Activated CD4-positive, alpha-beta T cell treated with anti-CD3 and anti-CD28 coated beads for 36 hours (primary cell): ENCODE measurements around the gene ECHDC3. TPM values are rescaled to one million over a fixed set of nuclear protein-coding genes. Genes with fewer than 3 reads are reported as not detected.
"Not testable (repeated sequence)": the region's sequence is repeated elsewhere in the genome, so short reads cannot be mapped to it uniquely, and the experiment has no call there.

Experiments
- ATAC-seq: fragments of 200-7000 bp; cut with Tn5 transposase; one replicate; pipeline ENCODE4 v1.10.0; 2021; ENCODE audit warnings: mild to moderate bottlenecking, moderate library complexity
- CTCF ChIA-PET: fragments of 350-600 bp; sonication (Branson Sonifier 250); formaldehyde crosslinking; loops from one replicate; lab custom pipeline; 2021; ENCODE audit warnings: antibody characterized with exemption; lab: Charles Lee
- POLR2A ChIA-PET: fragments of 350-600 bp; sonication (Branson Sonifier 250); formaldehyde crosslinking; loops from one replicate; lab custom pipeline; 2021; ENCODE audit warnings: antibody characterized with exemption, inconsistent platforms; lab: Charles Lee
- DNase-seq: peaks from one replicate; pipeline ENCODE4 v3.0.0-alpha.2; 2020
- H3K27ac Mint-ChIP-seq: one replicate; pipeline ENCODE4 v1.8.0; 2021; ENCODE audit warnings: mixed read lengths
- H3K27me3 Mint-ChIP-seq: one replicate; pipeline ENCODE4 v1.8.0; 2021; ENCODE audit warnings: mixed read lengths
- H3K36me3 Mint-ChIP-seq: one replicate; pipeline ENCODE4 v1.8.0; 2021; ENCODE audit warnings: low read depth, mixed read lengths
- H3K4me1 Mint-ChIP-seq: one replicate; pipeline ENCODE4 v1.8.0; 2021; ENCODE audit warnings: mixed read lengths
- H3K4me3 Mint-ChIP-seq: one replicate; pipeline ENCODE4 v1.8.0; 2021; ENCODE audit warnings: mild to moderate bottlenecking, moderate library complexity, mixed read lengths
- H3K9me3 Mint-ChIP-seq: one replicate; pipeline ENCODE4 v1.8.0; 2021; ENCODE audit warnings: low read depth, mixed read lengths
- intact Hi-C, 2 experiments: fragments of 100-400 bp; cut with DNase I in 1 of 2; cut with micrococcal nuclease in 1 of 2; formaldehyde crosslinking; loops; one replicate each; pipeline versions ENCODE4 v1.14.2 to v1.15.1; 2022 to 2024; cut with DNase I, micrococcal nuclease
- total RNA-seq, 2 experiments: library from RNA; stranded (reverse); gene quantifications; one replicate each; pipeline ENCODE4 v1.2.3, GENCODE V29; 2021

The ECHDC3 gene
- total RNA-seq, 2 experiments from 2014 or later, result 3.5 to 3.8 TPM

DNA sequence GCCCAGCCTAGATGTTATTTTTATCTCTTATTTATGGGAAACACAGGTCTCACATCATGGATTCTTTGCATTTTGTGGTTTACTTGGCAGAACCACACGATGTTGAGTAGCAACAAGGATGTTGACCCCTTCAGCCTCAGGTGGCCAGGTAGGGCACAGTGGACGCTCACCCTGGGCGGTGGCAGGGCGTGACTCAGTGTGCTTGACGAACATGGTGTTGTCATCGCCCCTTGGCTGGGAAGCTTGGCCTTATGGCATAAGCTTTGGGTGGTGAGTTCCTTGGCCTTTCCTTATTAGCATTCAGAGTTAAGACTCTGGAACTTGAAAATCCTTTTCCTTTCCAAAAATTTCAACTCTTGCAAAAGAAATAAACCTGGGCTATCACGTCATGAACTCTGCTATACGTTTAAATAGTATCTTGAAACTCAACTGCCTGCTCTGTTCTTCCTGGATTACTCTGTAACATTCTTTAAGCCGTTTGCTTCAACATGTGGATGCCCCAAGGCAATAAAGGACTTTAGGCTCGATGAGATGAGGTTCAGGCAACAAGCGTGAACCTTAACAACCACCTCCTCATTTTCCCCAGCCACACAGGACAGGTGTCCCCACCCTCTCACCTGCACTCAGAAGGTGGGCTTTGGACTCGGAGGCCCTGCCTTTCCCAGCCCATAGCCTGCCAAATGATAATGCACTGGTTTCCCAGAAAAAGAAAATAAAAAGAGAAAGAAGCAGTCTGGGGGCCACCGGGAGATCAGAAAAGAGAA is 22.5 kb upstream of the ECHDC3 start:
- no peaks in the 10 kb centered on the region for H3K9me3 Mint-ChIP-seq
- no peak overlapping the region for H3K4me3 Mint-ChIP-seq
- peaks cover 16% of the 10 kb centered on the region for H3K4me1 Mint-ChIP-seq
- no peak overlapping the region for H3K27ac Mint-ChIP-seq
- H3K27me3 Mint-ChIP-seq, result peaks cover 32% of the 10 kb centered on the region
- ChIA-PET POLR2A (no interaction called here), CTCF (interaction anchor here (0.8 kb wide), 1 partner anchor 1933 kb away, joined by 3 read pairs; no protein-coding TSS in a partner anchor)
- DNase-seq (no peak), ATAC-seq (no peak)
- intact Hi-C loops, result no loop called here
- no peaks in the 10 kb centered on the region for H3K36me3 Mint-ChIP-seq

DNA sequence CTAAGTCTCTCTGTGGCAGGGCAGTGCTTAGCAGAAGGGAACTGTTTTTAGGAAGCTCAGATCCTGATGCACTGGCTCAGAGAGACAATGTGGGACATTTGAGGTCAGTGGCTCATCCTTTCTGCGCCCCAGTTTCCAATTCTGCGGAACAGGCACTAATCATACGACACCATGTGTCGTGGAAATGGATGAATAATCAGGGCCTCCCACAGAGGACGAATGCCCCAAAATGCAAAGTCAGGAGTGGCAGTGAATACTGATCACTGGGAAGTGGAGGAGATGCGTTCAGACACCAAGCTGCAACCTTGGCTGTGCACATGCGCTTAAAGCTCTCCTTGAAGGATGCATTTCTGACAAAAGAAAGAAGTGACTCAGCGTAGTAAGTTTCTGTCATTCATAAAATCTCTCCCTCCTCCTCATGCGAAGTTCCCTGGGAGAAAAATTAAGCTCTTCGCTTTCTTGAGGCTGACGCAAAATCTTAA is 21.9 kb upstream of the ECHDC3 start:
- Mint-ChIP-seq H3K27me3 (peaks cover 31% of the 10 kb centered on the region), H3K4me1 (peaks cover 17% of the 10 kb centered on the region)
- intact Hi-C loops, result no loop called here

DNA sequence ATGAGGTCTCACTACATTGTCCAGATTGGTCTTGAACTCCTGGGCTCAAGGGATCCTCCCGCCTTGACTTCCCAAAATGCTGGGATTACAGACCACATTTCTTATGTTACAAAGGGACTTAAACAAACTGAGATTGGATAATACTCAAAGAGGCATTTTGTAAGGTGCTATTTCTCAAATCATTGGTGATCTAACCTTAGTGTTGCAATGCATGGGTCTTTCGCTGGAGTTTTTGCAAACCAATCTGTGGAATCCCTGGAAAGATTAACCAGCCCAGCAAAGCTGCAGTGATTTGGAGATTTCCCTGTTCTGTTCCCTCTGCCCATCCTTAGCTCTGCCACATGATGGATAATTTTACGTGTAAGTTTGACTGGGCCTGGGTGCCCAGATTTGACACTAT is 20.4 kb upstream of the ECHDC3 start:
- intact Hi-C loops, result no loop called here
- Mint-ChIP-seq H3K4me1 (peaks cover 17% of the 10 kb centered on the region), H3K4me3 (no peak overlapping the region), H3K36me3 (no peaks in the 10 kb centered on the region), H3K27me3 (peaks cover 26% of the 10 kb centered on the region), H3K27ac (no peak overlapping the region), H3K9me3 (no peaks in the 10 kb centered on the region)
- no peak for DNase-seq
- CTCF ChIA-PET, result interaction anchor here (0.9 kb wide), 1 partner anchor 17 kb away, joined by 3 read pairs; no protein-coding TSS in a partner anchor
- POLR2A ChIA-PET, result no interaction called here
- ATAC-seq, result no peak

More for the DNA sequence above, 21.9 kb upstream of the ECHDC3 start:
- CTCF ChIA-PET, result interaction anchor here (0.9 kb wide), 1 partner anchor 206 kb away, joined by 3 read pairs; no protein-coding TSS in a partner anchor
- ATAC-seq (no peak), DNase-seq (no peak)
- Mint-ChIP-seq H3K27ac (no peak overlapping the region), H3K9me3 (no peaks in the 10 kb centered on the region), H3K36me3 (no peaks in the 10 kb centered on the region), H3K4me3 (no peak overlapping the region)
- POLR2A ChIA-PET, result no interaction called here

DNA sequence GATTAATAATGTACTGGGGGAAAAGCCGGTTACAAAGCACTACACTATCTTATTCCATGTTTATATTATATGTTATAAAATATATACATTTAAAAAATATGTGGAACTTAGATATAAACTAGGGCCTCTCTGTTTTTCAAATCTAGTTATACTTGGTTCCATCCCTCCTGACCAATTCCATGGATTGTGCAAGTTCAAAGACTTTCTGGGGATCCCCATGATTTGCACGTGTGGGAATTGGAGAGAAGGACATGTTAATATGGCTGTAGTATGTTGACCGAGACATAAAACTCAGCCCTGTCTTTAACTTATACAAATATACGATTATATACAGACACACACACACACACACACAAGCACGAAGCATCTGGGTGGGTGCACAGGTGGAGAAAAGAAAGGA is 18.8 kb upstream of the ECHDC3 start:
- intact Hi-C loops, result no loop called here
- no peak overlapping the region for H3K27ac Mint-ChIP-seq
- ChIA-PET POLR2A (no interaction called here), CTCF (interaction anchor here (0.6 kb wide), 1 partner anchor 248 kb away, joined by 4 read pairs; no protein-coding TSS in a partner anchor)
- H3K4me3 Mint-ChIP-seq, result no peak overlapping the region
- H3K27me3 Mint-ChIP-seq, result peaks cover 13% of the 10 kb centered on the region
- ATAC-seq (no peak), DNase-seq (no peak)
- H3K4me1 Mint-ChIP-seq, result peaks cover 8% of the 10 kb centered on the region
- peaks cover 5% of the 10 kb centered on the region for H3K9me3 Mint-ChIP-seq
- no peaks in the 10 kb centered on the region for H3K36me3 Mint-ChIP-seq

DNA sequence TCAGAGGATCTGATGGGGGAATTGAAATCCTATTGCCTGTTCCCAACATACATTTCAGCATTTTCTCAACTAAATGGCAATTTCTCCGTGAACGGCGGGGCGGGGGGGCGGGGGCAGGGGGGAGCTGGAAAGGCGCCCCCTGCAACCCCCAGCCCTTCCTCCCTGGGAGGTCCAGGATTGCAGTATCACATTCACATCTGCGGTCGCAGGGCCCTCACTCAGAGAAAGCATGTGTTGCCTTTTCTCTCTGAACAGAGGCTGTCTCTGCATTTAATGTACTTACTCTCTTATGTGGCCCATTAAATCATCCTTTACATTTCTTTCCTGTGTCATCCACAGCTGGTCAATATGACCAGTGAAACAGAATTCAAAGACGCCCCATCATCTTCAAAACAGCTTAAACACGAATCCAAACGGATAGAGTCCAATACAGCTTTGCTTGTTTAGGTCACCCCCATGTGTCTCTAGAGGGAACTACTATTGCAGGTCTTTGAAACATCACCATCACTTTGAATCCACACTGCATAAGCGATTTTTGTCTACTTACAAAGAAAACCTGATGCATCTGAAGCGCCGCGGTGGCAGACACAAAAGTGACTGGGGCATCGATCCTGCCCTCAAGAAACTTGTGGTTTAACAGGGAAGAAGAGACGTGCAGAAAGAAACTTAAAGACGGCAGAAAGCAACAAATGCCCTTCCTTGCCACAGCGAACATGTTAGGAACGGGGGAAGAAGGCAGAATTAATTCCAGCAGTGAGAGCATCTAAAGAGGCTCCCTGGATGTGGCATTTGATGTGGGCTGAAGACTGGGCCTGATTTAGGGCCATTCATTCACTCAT is 17.0 kb upstream of the ECHDC3 start:
- Mint-ChIP-seq H3K27me3 (peaks cover 13% of the 10 kb centered on the region), H3K4me3 (no peak overlapping the region), H3K9me3 (peaks cover 8% of the 10 kb centered on the region), H3K4me1 (peaks cover 5% of the 10 kb centered on the region), H3K27ac (no peak overlapping the region), H3K36me3 (no peaks in the 10 kb centered on the region)
- DNase-seq (no peak), ATAC-seq (peak; percentile 83)
- ChIA-PET POLR2A (no interaction called here), CTCF (interaction anchor here (0.6 to 1.9 kb wide), 5 partner anchors 56 to 220 kb away, joined by 3 to 19 read pairs (median 3); no protein-coding TSS in a partner anchor)
- intact Hi-C loops, result loop anchor here (1.0 kb wide), 2 partner anchors 209 to 210 kb away; no protein-coding TSS in a partner anchor

DNA sequence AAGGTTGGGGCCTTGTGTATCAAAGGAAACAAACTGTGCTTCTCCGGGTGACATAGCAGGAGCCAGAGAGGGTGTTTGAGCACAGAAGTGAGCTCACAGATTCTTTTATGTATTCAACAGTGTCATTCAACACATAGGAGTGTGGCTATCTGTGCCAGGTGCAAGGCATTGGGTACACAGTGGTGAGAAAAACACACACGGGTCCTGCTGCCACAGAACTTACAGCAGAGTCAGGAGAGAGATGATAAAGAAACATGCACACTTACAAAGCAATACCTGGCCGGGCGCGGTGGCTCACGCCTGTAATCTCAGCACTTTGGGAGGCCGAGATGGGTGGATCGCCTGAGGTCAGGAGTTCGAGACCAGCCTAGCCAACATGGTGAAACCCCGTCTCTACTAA is 16.3 kb upstream of the ECHDC3 start:
- POLR2A ChIA-PET, result no interaction called here
- H3K9me3 Mint-ChIP-seq, result peaks cover 8% of the 10 kb centered on the region
- intact Hi-C loops, result loop anchor here (1.0 kb wide), 2 partner anchors 210 to 211 kb away; no protein-coding TSS in a partner anchor
- DNase-seq, result no peak
- no peaks in the 10 kb centered on the region for H3K36me3 Mint-ChIP-seq
- H3K4me1 Mint-ChIP-seq, result peaks cover 2% of the 10 kb centered on the region
- H3K4me3 Mint-ChIP-seq, result no peak overlapping the region
- no peak for ATAC-seq
- peaks cover 8% of the 10 kb centered on the region for H3K27me3 Mint-ChIP-seq
- CTCF ChIA-PET, result interaction anchor here (1.1 to 1.9 kb wide), 4 partner anchors 11 to 221 kb away, joined by 3 to 19 read pairs (median 3); no protein-coding TSS in a partner anchor
- H3K27ac Mint-ChIP-seq, result no peak overlapping the region

DNA sequence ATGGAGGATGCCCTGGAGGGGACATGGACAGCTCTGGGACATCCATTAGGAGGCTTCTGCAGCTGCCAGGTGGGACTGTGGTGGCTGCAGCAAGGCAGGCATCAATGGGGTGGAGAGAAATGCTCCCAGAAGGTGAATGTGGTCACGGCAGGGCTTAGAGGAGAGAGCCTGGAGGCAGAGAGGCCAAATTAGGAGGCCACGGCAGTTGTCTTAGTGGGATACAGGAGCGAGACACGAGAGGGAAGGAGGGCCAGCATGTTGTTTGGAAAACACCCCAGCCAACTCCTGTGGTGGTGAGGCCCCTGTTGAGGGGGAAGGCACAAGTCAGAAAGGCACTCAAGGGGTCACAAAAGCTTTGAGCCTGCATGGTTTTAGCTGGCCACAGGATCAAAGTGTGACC is 14.6 kb upstream of the ECHDC3 start:
- H3K36me3 Mint-ChIP-seq, result no peaks in the 10 kb centered on the region
- no peak for ATAC-seq
- peaks cover 5% of the 10 kb centered on the region for H3K27me3 Mint-ChIP-seq
- CTCF ChIA-PET, result interaction anchor here (0.6 to 1.3 kb wide), 4 partner anchors 11 to 728 kb away, joined by 3 to 6 read pairs (median 4); no protein-coding TSS in a partner anchor
- no peak overlapping the region for H3K4me3 Mint-ChIP-seq
- no peak overlapping the region for H3K27ac Mint-ChIP-seq
- intact Hi-C loops, result no loop called here
- POLR2A ChIA-PET, result no interaction called here
- no peak for DNase-seq
- H3K9me3 Mint-ChIP-seq, result peaks cover 8% of the 10 kb centered on the region
- H3K4me1 Mint-ChIP-seq, result peaks cover 2% of the 10 kb centered on the region

DNA sequence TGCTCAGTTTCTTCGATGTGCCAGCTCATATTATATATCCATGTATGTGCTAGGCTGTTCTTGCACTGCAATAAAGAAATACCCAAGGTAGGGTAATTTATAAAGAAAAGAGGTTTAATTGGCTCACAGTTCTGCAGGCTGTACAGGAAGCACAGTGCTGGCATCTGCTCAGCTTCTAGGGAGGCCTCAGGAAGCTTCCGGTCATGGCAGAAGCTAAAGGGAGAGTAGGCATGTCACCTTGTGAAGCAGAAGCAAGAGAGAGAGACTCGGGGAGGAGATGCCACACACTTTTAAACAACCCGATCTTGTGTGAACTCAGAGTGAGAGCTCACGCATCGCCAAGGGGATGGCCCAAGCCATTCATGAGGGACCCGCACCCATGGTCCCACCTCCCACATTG is 13.8 kb upstream of the ECHDC3 start:
- POLR2A ChIA-PET, result interaction anchor here (0.6 kb wide), 1 partner anchor 1780 kb away, joined by 3 read pairs; no protein-coding TSS in a partner anchor
- no peak overlapping the region for H3K4me3 Mint-ChIP-seq
- no peaks in the 10 kb centered on the region for H3K36me3 Mint-ChIP-seq
- no peak overlapping the region for H3K27ac Mint-ChIP-seq
- H3K4me1 Mint-ChIP-seq, result peaks cover 2% of the 10 kb centered on the region
- DNase-seq (no peak), ATAC-seq (no peak)
- H3K27me3 Mint-ChIP-seq, result peaks cover 5% of the 10 kb centered on the region
- CTCF ChIA-PET, result interaction anchor here (1.0 to 1.3 kb wide), 2 partner anchors 12 to 102 kb away, joined by 3 to 6 read pairs; no protein-coding TSS in a partner anchor
- H3K9me3 Mint-ChIP-seq, result peaks cover 8% of the 10 kb centered on the region
- intact Hi-C loops, result no loop called here

DNA sequence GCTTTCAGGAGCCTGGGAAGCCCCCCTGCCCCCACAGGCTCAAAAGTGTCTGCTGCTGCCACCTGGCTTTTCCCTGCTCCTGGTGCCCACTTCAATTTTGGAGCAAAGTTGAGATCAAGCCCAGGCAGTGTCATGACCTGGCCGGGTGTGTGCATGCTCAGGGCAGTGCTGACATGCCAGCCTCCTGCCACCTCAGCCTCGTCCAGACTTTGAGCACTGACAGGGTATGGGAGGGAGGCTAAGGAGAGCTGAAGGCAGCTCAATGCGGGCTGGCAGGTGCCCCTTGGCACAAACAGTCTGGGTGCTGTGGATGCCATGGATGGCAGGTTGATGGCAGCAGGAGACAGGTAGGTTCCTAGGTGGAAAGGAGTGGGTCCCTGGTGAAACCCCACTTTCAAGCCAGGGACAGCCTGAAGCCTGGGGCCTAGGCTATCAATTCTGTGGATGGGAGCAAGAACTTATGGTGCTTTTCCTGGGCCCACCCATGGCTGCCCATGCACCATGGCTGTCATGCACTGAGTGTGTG is 12.3 kb upstream of the ECHDC3 start:
- DNase-seq, result no peak
- intact Hi-C loops, result no loop called here
- Mint-ChIP-seq H3K27me3 (peaks cover 5% of the 10 kb centered on the region), H3K27ac (no peak overlapping the region), H3K36me3 (no peaks in the 10 kb centered on the region), H3K4me3 (no peak overlapping the region), H3K4me1 (peaks cover 2% of the 10 kb centered on the region), H3K9me3 (peaks cover 8% of the 10 kb centered on the region)
- POLR2A ChIA-PET, result interaction anchor here (0.5 kb wide), 1 partner anchor 46 kb away, joined by 3 read pairs; no protein-coding TSS in a partner anchor
- CTCF ChIA-PET, result interaction anchor here (0.7 kb wide), 2 partner anchors 28 to 128 kb away, joined by 3 to 4 read pairs; no protein-coding TSS in a partner anchor
- no peak for ATAC-seq

DNA sequence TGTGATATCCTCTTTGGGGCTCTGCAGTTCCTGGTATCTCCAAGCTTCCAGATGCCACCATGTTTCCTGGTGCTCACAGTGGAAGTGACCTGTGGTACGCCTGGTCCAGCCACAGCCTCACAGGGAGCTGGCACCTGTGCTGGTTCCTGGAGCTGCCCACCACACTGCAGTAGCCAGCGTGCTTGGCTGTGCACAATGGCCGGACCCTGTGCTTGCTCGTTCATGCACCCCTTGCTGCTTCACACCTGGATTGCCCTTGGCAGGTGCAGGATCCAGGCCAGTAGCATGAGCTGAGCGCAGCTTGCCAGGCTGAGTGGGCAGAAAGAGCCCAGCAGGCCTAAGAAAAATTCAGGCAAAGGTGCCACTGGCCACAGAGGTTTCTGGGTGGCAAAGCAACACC is 11.4 kb upstream of the ECHDC3 start:
- no peak overlapping the region for H3K27ac Mint-ChIP-seq
- H3K27me3 Mint-ChIP-seq, result no peaks in the 10 kb centered on the region
- ChIA-PET POLR2A (no interaction called here), CTCF (interaction anchor here (0.6 to 0.7 kb wide), 3 partner anchors 27 to 723 kb away, joined by 3 read pairs; no protein-coding TSS in a partner anchor)
- no peaks in the 10 kb centered on the region for H3K36me3 Mint-ChIP-seq
- ATAC-seq (no peak), DNase-seq (no peak)
- no peaks in the 10 kb centered on the region for H3K4me1 Mint-ChIP-seq
- H3K4me3 Mint-ChIP-seq, result no peak overlapping the region
- peaks cover 8% of the 10 kb centered on the region for H3K9me3 Mint-ChIP-seq
- intact Hi-C loops, result no loop called here

DNA sequence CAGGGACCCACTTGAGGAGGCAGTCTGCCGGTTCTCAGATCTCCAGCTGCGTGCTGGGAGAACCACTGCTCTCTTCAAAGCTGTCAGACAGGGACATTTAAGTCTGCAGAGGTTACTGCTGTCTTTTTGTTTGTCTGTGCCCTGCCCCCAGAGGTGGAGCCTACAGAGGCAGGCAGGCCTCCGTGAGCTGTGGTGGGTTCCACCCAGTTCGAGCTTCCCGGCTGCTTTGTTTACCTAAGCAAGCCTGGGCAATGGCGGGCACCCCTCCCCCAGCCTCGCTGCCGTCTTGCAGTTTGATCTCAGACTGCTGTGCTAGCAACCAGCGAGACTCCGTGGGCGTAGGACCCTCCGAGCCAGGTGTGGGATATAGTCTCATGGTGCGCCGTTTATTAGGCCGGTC is 5.4 kb upstream of the ECHDC3 start:
- H3K27ac Mint-ChIP-seq, ATAC-seq, intact Hi-C loops, H3K4me3 Mint-ChIP-seq, H3K4me1 Mint-ChIP-seq, CTCF ChIA-PET, POLR2A ChIA-PET, H3K36me3 Mint-ChIP-seq, H3K9me3 Mint-ChIP-seq, DNase-seq: not testable (repeated sequence)
- peaks cover 13% of the 10 kb centered on the region for H3K27me3 Mint-ChIP-seq
